Measurements from ENCODE around the gene PEX5L.

PEX5L gene

DNA sequence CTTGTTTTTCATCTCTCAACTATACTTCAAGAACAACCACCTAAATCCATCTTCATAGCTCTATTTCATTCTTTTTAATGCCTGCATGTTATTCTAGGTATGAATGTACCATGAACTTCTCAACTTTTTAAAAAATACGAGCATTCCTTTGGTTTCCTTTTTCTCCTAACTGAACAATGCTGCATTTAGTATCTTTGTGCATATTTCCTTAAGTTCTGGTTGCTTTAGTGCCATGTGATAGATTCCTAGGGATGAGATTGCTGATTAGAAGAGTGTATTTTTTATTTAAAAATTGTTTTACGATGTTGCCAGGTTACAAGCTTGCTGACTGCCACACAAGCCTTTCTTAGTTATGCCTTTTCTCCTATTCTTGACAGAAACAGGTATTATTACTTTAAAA is 34.7 kb downstream of the PEX5L start:
- no peak for DNase-seq

DNA sequence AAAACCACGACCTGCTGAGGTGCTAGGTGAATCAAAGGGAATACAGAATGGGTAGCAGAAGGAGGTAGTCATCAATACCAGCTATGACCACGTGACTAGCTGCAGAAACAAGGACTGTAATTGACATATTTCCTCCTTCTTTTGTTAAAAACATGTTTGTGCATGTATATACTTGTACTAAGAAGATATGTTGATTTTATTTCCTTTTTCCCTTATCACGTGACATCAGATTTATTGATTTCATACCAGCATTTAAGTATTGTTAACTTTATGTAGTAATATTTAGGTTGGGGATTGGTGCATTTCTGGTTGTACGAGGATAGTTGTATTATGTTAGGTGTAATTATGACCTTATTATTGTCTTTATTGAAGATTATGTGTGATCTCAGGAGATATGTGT is 36.2 kb downstream of the PEX5L start:
- DNase-seq: no peak

DNA sequence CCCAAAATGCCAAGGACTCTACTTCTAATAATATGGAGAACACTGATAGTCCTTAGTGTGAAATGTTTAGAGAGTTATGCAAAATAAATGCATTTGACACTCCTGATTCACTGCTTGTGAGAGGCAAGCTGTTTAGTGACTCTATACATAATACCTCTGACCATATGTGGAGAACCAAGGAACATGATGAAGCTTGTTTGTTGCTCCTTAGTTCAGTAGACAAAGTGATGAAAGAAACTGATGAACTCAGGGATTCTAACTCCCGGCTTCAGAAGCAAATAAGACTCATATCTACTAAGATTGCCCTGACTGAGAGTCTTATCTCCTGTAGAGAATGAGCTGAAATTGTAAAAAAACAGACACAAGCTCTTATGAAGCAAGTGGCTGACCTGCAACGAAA is 41.3 kb downstream of the PEX5L start:
- no peak for DNase-seq

DNA sequence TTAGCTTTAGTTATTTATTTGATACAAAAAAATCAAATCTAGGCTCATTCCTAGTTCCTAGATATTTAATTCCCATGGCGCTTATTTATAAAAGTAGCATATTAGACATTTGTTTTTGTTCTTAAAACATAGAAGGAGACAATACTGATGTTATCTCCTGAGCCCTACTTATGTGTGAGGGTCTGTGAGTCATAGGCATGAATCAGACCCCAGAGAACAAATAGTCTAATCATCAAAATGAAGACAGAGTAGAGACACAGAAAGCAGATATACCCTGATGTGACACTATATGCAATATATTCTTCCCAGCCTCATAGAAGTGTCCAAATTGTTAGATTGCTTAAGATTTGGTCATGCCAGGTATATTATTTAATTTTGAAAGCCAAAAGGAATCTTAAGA is 44.9 kb downstream of the PEX5L start:
- DNase-seq: no peak

DNA sequence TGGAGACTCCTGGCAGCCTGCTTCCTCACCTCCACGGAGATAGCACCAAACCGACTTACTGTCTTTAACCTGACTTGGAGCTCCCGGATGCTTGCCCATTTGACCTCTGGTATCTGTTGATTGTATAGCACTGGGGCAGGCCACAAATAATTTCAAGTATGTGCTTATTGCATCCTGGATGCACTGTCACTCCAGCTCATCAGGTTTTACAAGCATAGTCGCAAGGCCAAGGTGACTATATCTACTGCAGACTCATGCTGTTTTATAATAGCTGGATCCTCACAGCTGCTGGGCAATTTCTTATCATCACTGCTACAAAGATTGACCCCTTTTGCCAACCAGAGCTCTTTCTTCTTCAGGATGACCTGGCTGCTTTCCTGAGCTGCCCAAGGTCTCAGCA is 45.6 kb downstream of the PEX5L start:
- no peak for DNase-seq

DNA sequence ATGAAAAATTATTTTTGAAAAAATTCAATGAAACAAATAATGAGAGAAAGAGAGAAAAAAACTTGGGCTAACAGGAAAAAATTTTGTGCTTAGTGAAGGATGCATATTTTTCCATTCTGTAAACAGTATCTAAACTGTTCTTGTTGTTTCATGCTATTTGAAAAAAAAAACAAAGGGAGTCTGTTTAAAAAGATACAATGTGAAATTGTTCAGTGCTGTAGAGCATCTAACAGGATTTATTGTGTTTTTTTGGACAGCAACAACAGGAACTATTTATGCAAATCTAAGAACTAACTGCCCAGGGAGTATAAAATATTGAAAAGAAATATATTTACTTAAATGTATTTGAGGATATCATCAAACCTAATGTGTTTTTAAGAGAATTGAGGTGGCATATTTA is 55.1 kb downstream of the PEX5L start:
- no peak for DNase-seq

DNA sequence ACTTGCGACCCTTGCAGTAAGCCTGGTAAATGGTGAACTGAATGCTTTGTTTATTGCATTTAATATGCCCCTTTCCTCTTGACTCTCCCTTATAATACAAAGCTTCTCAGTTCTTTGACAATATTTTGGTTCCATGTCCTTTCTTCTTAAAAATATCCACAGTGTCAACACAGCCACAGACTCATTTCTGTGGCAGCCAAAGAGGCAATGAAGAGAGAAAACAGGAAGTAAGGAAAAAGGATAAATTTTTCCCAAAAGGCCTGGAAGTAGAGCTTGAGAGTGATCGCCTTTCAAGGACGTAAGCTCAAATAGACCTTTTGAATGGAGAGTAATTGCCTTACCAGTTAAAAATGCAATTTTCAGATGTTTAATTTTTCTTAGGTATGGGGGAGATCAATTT is 59.4 kb downstream of the PEX5L start:
- DNase-seq: no peak

DNA sequence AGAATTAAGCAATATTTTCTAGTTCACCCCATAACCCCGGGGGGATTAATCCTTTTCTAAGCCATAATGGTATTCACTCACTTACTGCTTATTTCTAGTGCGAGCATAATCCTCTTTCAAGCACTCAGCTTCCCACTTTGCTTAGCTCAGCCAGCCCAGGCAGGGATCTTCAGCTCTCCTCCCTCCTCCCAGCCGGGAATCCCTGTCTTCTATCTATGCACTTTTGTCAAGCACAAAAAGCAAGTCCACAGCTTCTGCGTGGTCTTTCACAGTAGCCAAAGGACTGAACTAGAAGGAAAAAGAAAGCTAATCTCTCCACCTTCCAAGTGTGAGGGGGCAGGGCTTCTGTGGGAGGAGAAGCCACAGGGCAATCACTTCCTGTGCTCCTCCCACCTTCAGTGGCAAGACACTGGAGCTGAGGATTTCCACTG is 62.8 kb downstream of the PEX5L start:
- DNase-seq: no peak

DNA sequence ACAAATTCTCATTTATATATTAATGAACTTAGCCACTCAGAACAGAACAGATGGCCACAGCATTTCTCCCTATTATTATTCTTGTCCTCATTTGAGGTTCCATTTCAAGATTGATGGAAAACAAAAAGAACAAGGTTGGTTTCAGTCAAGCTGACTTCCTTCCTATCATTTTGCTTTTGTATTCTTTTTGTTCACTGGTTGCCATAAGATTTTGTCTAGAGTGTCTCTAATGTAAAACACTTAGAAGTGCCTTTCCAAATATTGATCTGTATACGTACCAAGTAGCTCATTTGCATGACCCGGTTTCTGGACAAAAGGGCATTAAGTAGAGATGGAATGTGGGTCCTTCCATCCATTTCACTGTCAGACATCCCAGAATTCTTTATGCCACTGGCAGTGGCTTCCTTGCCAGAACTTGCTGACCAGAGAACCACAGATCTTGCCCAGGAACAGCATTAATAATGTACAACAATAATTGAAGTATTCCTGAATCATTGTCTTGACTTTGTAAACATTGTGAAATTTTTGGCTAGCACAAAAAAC is 63.8 kb downstream of the PEX5L start:
- DNase-seq: no peak

DNA sequence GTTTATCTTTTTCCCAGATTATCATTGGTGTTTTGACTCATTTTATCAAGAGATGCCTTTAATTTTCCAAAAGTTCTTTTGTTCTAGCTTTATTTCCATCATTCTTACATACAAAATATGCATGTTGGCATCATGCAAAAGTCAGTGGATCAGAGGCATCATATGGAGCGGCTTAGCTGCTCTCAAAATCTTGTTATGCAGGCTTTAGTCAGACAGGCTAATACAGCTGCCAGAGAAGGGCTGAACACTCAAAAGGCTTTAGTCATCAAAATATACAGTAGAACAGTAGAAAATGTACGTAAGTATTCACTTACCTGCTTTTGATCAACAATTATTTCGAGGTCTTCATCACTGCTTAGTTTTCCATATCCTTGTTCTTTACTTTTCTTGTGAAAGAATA is 65.5 kb downstream of the PEX5L start:
- no peak for DNase-seq

DNA sequence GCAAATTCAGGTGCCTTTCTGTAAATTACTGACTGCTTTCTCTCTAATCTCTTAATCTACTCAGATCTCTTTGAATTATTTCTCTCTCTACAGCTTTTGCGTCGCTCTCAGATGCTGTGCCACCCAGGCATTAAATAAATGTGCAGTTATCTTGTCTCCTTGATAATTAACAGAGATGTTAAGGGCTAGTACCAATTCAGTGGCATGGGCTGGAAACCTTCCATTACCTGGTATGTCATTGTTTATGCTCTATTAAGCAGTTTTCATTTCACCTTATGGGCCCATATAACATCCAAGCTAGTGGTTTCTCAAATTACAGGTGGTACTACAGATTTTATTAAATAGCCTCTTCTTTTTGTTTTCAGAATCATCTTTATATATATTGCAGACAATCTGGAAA is 66.0 kb downstream of the PEX5L start:
- DNase-seq: no peak

DNA sequence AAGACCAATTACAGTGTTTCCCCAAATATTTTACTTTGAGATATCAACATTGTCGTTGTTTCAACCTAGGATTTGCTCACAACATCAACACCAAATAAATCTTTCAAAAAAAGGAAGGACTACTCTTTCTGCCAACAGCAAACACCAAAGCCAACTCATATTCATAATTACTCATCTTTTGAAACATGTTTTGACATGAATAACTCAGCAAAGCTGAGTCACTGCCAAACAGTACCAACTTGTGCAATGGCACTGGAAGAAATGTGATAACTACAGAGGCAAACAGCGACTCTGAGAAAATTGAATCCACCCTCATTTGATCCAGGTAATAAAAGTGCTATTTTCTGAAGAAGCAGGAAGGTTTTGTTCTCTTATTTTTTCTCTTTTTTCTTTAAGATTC is 67.2 kb downstream of the PEX5L start:
- no peak for DNase-seq

DNA sequence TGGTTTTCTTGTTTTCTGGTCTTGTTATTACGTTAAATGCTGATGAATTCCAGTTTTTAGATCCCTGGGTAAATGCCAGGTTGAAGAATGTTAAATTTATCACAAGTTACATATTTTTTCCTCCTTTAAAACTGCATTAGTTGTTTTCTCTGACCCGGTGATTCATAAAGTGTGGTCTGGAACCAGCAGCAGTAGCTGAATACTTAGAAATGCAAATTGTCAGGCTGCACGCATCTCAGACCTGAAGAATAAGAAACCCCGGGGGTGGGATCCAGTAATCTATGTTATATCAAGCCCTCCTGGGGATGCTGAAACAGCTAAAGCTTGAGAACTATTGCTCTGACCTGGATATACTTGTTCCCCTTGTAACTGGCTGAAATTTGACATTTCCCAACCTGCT is 69.1 kb downstream of the PEX5L start:
- DNase-seq: no peak

DNA sequence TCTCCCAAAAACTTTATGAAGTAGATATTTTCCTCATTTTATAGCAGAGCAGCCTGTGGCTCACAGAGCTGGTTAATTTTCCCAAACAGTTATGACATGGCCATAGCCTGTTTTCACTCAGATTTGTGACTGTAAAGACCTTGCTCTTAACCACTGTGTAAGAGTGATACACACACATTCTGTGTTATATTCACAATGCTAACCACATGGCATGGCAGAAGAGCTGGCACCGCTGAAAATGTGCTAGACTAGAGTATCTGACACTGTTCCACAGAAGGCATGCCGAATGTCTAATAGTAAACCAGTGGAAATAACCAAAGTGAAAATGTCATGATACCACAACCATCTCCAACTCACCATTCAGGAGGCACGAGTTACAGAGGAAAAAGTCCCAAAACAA is 71.8 kb downstream of the PEX5L start:
- no peak for DNase-seq

DNA sequence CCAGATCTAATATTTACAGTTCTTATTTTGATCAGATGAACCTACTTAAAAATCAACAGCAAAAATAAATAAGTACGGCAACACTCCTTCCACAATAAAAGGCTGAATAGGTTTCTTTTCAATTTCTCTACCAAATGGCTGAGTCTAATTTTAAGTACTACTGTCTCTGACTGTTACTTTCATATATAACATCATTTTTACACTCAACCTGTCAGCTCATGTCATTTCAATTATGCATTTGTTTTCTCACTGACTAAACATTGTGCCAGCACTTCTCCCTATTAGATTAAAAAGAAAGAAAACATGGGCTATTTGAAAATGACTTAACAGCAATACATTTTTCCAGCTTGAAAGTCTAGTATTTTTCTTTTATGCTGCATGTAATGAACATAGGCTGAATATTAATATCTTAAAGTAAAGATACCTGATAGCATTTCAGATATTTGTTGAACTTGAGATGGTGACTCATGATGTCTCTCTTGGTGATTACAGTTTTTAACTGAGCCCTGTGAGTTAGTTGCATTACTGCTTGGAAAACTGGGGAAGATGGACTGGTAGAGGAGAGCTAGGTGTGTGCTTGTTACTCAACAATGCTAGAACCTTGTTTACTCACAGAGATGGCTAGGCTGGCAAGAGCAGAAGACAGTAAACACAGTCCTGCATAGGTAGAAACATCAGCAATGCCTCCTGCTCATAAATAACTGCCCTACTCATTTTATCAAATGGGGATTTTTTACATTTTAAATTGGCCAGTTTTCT is 73.9 kb downstream of the PEX5L start:
- DNase-seq: no peak

DNA sequence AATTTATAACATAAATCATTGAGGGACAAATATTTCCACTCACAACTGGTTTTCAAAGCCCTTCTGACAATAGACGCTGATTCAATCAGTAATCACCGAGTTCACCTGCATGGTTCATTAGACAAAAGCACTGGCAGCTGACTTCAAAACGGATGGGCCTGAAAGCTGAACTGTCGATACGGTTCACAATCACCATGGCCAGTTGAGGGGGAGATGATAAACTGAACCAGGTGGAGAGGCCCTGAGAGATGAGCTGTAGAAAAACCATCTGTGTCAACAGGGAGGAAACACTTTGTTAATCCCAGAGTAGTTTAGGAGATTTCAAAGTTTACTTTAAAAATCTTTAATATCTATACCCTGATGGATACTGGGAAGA is 75.0 kb downstream of the PEX5L start:
- DNase-seq: no peak

DNA sequence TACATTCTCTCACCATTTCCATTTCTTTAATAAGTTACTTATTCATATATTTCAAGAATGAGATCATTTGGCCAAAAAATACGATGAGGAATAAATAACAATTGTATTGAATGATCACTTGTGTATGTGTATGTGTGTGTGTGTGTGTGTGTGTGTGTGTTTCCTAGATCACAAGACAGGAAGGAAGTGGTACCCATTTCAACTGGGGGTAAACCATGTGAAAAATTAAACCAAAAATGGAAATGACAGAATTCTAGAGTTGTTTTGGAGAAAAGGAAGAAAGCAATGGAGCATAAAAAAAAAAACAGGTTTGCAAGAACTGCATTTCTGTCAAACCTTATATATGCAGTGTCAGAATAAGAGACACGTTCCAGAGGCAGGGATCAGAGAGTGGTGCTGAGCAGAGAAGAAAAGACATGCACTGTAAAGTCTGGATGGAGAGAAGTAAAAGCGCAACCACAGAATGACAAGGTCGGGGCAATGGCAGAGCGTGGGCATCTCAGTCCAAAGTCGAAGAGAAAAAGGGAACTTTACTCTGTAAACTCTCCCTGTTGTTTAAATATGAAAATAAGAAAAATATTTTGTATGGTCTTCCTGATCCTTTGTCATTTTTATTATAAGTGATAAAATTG is 75.5 kb downstream of the PEX5L start:
- DNase-seq: no peak

DNA sequence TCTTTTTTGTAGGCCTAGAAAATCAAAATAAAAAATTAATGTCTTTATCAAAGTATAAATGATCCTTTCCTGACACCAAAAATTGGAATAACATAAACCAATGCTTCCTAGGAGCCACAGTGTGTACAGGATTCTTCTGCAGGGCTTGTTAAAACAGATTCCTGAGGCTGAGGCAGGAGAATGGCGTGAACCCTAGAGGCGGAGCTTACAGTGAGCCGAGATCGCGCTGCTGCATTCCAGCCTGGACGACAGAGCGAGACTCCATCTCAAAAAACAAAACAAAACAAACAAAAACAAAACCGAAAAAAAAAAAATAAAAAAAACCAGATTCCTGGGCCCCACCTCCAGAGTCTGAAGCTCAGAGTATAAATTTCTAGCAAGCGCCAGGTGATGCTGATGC is 78.0 kb downstream of the PEX5L start:
- no peak for DNase-seq

DNA sequence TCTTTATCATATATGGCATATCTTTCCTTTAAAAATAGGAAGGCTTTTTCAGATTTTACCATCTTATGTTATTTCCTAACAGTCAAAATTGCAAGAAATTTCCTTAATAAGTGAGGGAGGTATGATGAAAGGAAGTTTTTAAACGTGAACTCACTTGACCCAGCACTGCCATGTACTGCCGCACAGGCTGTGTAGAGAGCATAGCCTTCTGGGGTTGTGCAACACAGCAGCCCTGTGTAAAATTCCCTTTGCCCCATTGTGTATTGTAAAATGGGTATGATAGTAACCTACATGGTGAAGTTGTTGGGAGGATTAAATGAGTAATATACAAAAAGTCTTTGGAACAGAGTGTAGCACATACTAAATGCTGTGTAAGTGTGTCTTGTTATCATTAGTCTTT is 78.6 kb downstream of the PEX5L start:
- DNase-seq: no peak

DNA sequence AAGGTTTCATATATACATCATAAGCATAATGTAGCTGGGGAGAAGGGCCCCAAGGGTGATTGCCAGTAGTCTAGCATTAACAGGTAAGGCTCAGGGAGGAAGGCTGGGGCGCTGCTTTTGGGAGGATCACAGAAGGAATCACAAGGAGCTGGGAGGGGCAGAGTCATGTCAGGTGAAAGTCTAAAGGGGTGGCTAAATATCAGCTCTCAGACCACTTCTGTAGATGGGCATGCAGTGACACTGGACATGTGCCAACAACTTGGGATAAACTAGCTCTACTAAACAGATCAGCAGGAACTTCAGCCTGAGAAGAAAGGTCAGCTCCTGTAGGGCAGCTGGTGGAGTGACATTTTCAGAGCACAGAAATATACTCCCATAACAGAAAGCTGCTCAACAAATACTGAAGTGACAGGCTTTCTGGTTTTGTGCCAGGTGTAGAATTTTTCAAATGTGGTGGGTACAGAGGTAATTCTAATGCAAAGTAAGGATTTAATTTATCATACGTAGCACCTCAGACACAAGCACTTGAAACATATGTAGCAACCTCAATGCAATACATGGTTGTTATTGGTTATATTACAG is 79.4 kb downstream of the PEX5L start:
- DNase-seq: no peak

DNA sequence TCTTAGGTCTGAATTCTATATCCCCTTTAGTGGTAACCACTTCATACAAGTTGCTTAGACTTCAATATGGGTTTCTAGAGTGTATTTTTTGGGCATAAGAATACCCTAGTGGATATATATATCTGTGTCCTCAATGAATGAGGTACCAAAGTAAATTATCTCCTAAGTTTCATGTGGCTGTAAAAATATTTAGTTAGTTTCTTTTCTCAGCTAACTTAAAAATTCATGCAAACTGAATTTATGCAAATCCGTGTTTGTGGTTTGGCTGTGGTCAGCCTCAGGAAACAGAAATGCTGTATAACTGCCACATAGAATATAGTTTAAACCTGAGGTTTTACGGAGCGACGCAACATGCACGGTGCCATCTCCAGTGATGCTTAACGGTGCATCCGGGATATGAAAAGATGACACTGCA is 80.3 kb downstream of the PEX5L start:
- no peak for DNase-seq

DNA sequence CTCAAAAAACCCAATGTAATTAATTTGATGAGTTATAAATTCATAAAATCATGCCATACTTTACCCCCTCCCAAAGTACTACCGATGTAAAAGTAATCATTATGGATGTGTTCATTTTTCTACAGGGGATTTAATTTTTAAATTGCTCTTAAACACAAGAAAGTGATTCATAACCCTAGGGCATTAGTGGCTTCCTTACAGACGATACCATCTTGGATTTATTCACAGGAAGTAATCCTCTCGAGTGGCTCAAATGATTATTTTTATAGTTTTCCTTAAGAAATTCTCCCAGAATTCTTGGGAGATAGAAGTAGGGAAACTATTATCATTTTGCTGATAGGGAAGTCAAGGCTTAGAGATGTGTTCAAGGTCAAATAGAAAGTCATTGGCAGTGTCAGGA is 80.9 kb downstream of the PEX5L start:
- DNase-seq: no peak

DNA sequence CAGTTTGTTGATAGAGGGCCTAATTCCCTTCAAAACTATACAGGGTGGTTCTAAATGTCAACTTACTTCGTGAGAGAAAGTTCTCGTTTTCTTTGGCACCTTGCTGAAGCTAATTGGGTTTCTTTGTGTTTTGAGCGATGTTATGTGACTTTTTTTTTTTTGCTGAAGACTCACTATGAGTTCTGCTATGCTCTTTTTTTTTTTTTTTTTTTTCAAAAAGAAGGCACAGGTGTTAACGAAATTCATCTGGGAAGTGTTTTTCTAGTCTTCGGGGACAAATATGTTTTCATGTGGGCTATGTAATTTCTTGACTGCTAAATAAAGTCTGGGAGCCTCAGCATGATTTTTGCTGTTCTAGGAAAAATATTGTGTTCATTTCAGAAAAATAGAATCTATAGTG is 81.5 kb downstream of the PEX5L start:
- no peak for DNase-seq

Measured in stimulated activated CD4-positive, alpha-beta T cell treated with anti-CD3 and anti-CD28 coated beads, Interleukin-2, amount 100 ng/mL, for 48 hours (primary cell).